ENCODE results near the gene KIAA1671.

Gene KIAA1671

GRCh38 chr22:25125693-25126357 is 173.3 kb downstream of the KIAA1671 start:
- no peak for TF ChIP-seq ZFX (IDR thresholded peaks at IDR 0.05)
- TF ChIP-seq, protein P1, sequence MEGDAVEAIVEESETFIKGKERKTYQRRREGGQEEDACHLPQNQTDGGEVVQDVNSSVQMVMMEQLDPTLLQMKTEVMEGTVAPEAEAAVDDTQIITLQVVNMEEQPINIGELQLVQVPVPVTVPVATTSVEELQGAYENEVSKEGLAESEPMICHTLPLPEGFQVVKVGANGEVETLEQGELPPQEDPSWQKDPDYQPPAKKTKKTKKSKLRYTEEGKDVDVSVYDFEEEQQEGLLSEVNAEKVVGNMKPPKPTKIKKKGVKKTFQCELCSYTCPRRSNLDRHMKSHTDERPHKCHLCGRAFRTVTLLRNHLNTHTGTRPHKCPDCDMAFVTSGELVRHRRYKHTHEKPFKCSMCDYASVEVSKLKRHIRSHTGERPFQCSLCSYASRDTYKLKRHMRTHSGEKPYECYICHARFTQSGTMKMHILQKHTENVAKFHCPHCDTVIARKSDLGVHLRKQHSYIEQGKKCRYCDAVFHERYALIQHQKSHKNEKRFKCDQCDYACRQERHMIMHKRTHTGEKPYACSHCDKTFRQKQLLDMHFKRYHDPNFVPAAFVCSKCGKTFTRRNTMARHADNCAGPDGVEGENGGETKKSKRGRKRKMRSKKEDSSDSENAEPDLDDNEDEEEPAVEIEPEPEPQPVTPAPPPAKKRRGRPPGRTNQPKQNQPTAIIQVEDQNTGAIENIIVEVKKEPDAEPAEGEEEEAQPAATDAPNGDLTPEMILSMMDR (conservative IDR thresholded peaks at IDR 0.05) = no peak
- H3K27ac ChIP-seq = no peak overlapping the region

GRCh38 chr22:25126510-25126909 is 174.0 kb downstream of the KIAA1671 start:
- H3K27ac ChIP-seq = no peak overlapping the region
- TF ChIP-seq ZFX (IDR thresholded peaks at IDR 0.05) = no peak
- TF ChIP-seq, protein P1 (conservative IDR thresholded peaks at IDR 0.05) = no peak

GRCh38 chr22:25127318-25127717 is 174.8 kb downstream of the KIAA1671 start:
- TF ChIP-seq, protein P1 (conservative IDR thresholded peaks at IDR 0.05) = no peak
- no peak for TF ChIP-seq ZFX (IDR thresholded peaks at IDR 0.05)
- H3K27ac ChIP-seq = no peak overlapping the region

GRCh38 chr22:25130462-25130861 is 177.9 kb downstream of the KIAA1671 start:
- TF ChIP-seq ZFX (IDR thresholded peaks at IDR 0.05) = no peak
- TF ChIP-seq, protein P1 (conservative IDR thresholded peaks at IDR 0.05) = no peak
- peak overlapping the region; percentile 84 for H3K27ac ChIP-seq

DNA sequence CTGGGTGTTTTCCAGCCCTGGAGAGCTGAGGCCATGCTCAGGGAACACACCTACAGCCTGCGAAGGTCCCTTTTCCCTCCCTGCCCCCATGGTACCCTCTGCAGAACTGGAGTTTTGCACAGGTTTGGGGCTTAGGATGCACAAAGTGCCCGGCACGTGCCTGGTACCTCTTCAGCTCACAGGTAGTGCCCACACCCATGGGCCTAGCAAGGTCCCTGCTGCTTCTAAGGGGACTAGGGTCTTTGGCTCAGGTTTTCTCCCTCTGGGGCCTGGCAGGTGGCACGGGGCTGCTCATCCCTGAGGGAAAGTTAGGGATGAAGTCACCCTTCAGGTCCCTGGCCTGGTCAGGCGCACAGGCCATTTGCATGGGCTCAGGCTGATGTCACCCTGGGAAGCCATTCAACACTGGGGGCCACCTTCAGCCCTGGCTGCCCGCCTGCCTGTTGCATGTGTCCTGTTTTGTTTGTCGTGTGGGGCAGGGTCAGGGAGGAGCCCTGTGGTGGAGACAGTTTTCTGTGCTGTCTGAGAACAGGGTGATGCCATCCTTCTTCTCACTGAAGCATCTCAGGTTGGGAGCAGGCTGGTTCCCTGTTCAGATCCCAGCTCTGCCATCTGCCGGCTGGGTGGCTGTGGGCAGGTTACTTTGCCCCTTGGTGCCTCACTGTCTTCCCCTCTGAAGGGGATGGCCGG is 178.8 kb downstream of the KIAA1671 start:
- peak overlapping the region; percentile 84 for H3K27ac ChIP-seq
- TF ChIP-seq, protein P1 (conservative IDR thresholded peaks at IDR 0.05) = no peak
- TF ChIP-seq ZFX (IDR thresholded peaks at IDR 0.05) = no peak

DNA sequence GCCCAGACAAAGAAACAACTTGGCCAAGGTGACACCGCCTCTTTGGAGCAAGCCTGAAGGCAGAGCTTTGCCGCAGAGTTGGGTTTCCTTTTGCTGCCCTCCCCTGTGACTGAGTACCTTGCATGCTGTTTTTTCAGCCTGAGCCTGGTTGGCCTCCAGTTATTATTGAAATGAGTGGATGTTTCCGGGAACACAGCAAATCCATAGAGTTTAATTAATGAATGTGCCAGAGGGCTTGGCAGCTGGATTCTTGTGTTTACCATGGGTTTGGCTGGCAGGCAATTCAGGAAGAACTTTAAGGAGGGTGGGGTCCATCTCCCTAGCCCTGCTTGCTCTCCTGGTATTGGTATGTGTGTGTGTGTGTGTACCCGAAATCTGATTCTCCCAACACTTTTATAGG is 181.5 kb downstream of the KIAA1671 start:
- H3K27ac ChIP-seq = peak overlapping the region; percentile 84
- TF ChIP-seq ZFX (IDR thresholded peaks at IDR 0.05) = no peak
- TF ChIP-seq, protein P1 (conservative IDR thresholded peaks at IDR 0.05) = no peak

- TF ChIP-seq, protein P1 (conservative IDR thresholded peaks at IDR 0.05) = no peak
- TF ChIP-seq ZFX (IDR thresholded peaks at IDR 0.05) = no peak
- H3K27ac ChIP-seq = peak overlapping the region; percentile 84
Measured at GRCh38 chr22:25134451-25134850, 181.9 kb downstream of the KIAA1671 start.
